GM13976 (cell line): ENCODE measurements around the gene SKIDA1.

Experiments used
- DNase-seq: peaks from one replicate; pipeline ENCODE4 v3.0.0; 2012; ENCODE audit warnings: low spot score
- CTCF ChIP-seq: IDR thresholded peaks from 2 replicates; pipeline ENCODE4 v1.5.1; 2012; ENCODE audit warnings: borderline replicate concordance, mild to moderate bottlenecking; ENCODE audit not compliant: insufficient read depth; ENCODE audit errors: extremely low read depth, missing control alignments, control extremely low read depth
- in situ Hi-C: fragments of 300-500 bp; cut with MboI; formaldehyde crosslinking; loops from one replicate; pipeline ENCODE4 v1.12.0; 2022; ENCODE audit warnings: low sequenced_read_pairs, mixed read lengths, inconsistent platforms; ENCODE audit not compliant: unreplicated experiment

Gene SKIDA1

DNA sequence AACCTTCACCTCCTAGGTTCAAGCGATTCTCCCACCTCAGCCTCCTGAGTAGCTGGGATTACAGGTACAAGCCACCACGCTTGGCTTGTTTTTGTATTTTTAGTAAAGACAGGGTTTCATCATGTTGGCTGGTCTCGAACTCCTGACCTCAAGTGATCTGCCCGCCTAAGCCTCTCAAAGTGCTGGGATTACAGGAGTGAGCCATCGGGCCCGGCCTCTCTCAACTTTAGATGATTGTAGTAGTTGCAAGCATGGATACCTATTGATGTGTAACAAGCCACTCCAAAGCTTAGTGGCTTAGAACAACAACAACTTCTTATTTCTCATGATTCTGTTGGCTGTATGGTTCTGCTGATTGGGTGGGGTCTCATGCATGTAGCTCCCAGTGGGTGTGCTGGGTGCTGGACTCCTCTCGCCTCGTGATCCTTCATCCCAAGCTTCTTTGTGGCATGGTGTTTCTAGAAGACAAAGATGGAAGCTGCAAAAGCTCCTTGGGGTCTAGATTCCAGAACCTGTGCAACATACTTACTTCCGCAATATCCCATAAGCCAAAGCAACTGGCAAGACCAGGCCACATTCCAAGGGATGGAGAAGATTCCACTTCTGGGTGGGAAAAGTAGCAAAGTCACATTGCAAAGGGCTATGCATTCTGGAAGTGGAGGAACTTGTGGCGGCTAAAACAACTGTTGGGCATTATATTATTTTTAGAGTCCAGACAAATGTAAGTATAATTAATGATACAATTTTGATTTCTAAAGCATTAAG lies 37.9 kb downstream of the SKIDA1 start:
- TF ChIP-seq CTCF, result no peak
- in situ Hi-C loops, result loop anchor here (25.0 kb wide), 1 partner anchor 400 kb away; no protein-coding TSS in a partner anchor
- DNase-seq, result no peak

DNA sequence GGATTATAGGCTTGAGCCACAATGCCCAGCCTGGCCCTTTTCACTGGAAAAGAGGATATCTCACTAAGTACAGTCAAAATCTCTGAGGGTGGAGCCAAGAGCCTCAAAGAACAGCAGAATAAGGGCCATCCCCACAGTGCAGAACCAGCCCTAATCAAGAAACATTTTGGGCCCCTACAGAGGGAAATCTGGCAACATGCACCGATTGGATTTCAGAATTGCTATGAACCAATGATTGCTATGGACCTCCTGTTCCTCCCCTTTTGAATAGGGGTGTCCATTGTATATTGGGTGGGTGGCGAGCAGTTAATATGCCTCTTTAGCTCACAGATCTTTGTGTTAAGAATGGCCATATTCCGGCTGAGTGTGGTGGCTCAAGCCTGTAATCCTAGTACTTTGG lies 42.7 kb downstream of the SKIDA1 start:
- no peak for TF ChIP-seq CTCF
- no peak for DNase-seq
- in situ Hi-C loops, result loop anchor here (25.0 kb wide), 1 partner anchor 396 kb away; no protein-coding TSS in a partner anchor

DNA sequence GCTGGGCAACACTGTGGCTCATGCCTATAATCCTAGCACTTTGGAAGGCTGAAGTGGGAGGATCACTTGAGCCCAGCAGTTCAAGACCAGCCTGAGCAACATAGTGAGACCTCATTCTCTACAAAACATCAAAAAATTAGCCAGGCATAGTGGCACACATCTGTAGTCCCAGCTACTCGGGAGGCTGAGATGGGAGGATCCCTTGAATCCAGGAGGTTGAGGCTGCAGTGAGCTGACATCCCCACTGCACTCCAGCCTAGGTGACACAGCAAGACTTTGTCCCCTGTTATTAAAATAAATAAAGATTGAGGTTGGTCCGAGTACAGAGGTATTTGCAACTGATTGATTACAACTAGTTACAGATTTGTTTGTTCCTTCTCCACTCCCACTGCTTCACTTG lies 44.1 kb downstream of the SKIDA1 start:
- no peak for DNase-seq
- in situ Hi-C loops, result loop anchor here (25.0 kb wide), 1 partner anchor 394 kb away; no protein-coding TSS in a partner anchor
- no peak for TF ChIP-seq CTCF

DNA sequence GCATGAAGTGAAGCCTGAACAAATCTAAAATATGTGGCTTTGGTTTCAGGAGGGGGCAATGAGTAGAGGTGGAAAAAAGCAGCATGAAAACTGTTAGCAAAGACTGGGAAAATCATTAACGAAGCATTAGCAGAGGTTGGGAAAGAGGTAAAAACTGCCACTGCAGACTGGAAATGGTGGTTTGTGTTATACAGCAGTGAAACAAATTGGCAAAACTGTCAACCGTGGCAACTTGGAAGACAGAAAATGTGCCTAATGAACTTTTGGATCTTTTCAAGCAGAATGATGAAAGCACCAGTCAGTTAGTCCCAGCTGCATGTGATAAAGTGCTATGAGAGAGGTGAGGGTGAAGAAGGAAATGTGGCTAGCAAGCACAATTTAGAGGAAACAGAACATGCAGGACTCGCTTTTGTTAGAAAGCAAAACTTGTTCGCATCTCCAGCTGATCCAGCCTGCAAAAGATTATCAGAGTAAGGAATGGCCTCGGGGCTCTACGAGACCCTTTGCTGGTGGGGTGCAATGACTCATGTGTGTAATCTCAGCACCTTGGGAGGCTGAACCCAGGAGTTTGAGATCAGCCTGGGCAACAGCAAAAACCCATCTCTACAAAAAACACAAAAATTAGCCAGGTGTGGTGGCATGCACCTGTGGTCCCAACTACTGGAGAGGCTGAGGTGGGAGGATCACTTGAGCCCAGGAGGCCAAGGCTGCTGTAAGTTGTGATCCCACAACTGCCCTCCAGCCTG lies 45.7 kb downstream of the SKIDA1 start:
- in situ Hi-C loops, result loop anchor here (25.0 kb wide), 1 partner anchor 392 kb away; no protein-coding TSS in a partner anchor
- no peak for DNase-seq
- no peak for TF ChIP-seq CTCF

- in situ Hi-C loops, result loop anchor here (25.0 kb wide), 1 partner anchor 388 kb away; no protein-coding TSS in a partner anchor
- TF ChIP-seq CTCF, result no peak
- DNase-seq, result no peak
Observed at GRCh38 chr10:21475393-21475792, 50.1 kb downstream of the SKIDA1 start.

DNA sequence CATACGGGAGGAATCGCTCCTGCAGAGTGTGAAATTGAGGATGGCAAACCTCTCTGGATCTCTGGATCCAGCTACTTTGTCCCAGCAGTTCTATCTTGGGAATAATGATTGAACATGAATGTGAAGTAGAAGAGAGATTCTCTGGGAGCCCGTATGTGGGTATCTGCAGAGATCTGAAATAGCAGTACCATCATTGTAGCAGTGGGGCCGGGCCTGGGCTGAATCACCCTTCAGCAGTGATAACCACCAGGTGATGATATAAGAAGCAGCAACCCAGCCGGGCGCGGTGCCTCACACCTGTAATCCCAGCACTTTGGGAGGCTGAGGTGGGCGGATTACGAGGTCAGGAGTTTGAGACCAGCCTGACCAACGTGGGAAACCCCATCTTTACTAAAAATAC lies 51.9 kb downstream of the SKIDA1 start:
- in situ Hi-C loops, result no loop called here
- no peak for DNase-seq

More for the DNA sequence above, 51.9 kb downstream of the SKIDA1 start:
- no peak for TF ChIP-seq CTCF
